ENCODE measurements around the gene KLF7. TPM values are rescaled to one million over a fixed set of nuclear protein-coding genes. Genes with fewer than 3 reads are reported as not detected.

The KLF7 gene
- total RNA-seq, 4 donors from 2014 or later = 22.5 to 63.5 (median 37.1) TPM

DNA sequence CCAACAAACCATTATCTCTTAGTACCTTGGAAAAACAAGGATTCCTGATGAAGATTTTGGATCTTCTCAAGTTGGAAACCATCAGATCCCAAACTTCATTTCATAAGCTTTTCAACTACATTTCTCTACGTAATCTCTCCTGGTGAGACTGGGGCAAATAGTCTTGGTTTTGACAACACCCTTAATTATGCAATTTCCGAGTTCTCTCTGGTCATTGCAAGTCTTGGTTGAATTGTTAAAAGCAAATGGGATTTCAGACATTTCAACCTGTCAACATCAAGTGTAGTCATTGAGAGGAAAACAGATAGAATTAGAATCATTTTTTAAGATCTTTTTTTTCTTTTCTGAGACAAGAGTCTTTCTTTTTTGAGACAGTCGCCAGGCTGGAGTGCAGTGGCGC, 26.2 kb downstream of the KLF7 start:
- H3K36me3 ChIP-seq = no peaks in the 10 kb centered on the region
- DNase-seq = no peak
- TF ChIP-seq, protein P1, sequence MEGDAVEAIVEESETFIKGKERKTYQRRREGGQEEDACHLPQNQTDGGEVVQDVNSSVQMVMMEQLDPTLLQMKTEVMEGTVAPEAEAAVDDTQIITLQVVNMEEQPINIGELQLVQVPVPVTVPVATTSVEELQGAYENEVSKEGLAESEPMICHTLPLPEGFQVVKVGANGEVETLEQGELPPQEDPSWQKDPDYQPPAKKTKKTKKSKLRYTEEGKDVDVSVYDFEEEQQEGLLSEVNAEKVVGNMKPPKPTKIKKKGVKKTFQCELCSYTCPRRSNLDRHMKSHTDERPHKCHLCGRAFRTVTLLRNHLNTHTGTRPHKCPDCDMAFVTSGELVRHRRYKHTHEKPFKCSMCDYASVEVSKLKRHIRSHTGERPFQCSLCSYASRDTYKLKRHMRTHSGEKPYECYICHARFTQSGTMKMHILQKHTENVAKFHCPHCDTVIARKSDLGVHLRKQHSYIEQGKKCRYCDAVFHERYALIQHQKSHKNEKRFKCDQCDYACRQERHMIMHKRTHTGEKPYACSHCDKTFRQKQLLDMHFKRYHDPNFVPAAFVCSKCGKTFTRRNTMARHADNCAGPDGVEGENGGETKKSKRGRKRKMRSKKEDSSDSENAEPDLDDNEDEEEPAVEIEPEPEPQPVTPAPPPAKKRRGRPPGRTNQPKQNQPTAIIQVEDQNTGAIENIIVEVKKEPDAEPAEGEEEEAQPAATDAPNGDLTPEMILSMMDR (IDR thresholded peaks at IDR 0.05) = no peak
- no peak for TF ChIP-seq POLR2A (IDR thresholded peaks at IDR 0.05)
- H3K4me3 ChIP-seq = no peak overlapping the region
- H3K9me3 ChIP-seq = no peaks in the 10 kb centered on the region
- peaks cover 0 to 32% (median 7%) of the 10 kb centered on the region in 4 donors for H3K4me1 ChIP-seq
- H3K27ac ChIP-seq = no peak overlapping the region
- H3K27me3 ChIP-seq = no peaks in the 10 kb centered on the region

DNA sequence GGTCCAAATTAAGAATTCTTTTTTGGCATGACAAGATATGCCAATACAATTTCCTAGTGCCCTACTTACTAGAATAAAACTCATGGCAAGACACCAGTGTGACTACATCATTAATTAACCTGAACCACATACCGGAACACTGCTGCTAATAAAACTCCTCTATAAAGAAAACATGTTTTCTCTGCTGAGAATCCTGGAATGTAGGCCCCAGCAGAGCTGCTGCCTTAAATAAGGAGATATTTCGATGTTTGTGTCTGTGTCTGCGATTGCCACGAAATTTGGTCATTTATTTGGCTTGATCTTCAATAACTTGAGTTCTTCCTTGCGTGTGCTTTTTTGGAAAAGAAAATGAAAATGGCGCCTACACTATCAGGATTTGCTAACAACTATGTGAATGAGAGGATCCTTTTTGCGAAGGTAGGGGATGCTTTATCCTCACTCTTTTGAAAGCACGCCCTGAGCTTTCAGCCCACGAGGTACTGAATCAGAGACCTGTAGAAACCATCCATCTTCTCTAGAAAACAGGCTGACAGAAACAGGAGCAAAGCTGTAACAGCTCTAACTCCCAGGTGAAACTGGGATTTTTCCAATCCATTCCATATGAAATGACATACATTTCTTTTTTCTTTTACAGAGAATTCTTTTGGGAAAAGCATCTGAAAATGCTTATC, 27.0 kb downstream of the KLF7 start:
- Histone ChIP-seq H3K27ac (no peak overlapping the region), H3K4me3 (no peak overlapping the region), H3K9me3 (no peaks in the 10 kb centered on the region), H3K27me3 (no peaks in the 10 kb centered on the region), H3K36me3 (no peaks in the 10 kb centered on the region), H3K4me1 (peaks cover 0 to 35% (median 5%) of the 10 kb centered on the region in 4 donors)
- no peak for DNase-seq
- TF ChIP-seq POLR2A (IDR thresholded peaks at IDR 0.05) = no peak
- TF ChIP-seq, protein P1 (IDR thresholded peaks at IDR 0.05) = no peak

DNA sequence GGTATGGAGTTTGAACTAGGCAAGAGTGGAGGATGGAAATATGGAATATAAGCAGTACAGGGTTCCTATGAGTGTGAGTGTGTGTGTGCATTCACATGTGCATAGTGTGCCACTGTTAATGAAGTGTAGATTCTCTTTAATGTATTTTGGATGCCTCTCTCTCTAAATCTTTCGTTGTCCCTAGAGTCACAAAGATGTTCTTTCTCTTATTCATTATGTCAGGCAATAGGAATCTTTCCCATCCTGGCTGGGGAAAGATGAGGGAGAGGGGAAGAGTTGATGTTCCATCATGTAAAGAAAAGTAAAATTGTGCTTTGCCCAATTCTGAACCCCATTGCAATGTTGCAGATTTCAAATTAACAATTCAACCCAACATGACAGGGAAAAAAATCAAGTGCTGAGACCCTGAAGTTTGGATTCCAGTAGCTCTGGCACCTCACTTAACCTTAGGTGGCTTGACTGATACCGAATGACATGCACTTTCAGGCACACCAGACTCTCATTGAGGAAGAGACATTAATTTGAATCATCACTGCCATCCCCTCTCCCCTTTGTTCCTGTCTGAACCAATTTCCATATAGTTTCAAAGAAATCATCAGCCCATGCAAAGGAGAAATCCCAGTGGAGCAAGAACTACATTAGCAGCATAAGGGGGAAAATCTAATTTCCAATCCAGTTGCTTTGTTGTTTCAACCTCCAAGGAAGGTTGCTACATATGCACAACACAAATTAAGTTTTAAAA, 28.0 kb downstream of the KLF7 start:
- Histone ChIP-seq H3K4me1 (peaks cover 0 to 41% (median 3%) of the 10 kb centered on the region in 4 donors), H3K27me3 (no peaks in the 10 kb centered on the region), H3K4me3 (no peak overlapping the region), H3K36me3 (no peaks in the 10 kb centered on the region), H3K27ac (peak overlapping the region in 1 of 4 donors; percentile 5), H3K9me3 (no peaks in the 10 kb centered on the region)
- no peak for DNase-seq
- no peak for TF ChIP-seq POLR2A (IDR thresholded peaks at IDR 0.05)
- TF ChIP-seq, protein P1 (IDR thresholded peaks at IDR 0.05) = no peak

DNA sequence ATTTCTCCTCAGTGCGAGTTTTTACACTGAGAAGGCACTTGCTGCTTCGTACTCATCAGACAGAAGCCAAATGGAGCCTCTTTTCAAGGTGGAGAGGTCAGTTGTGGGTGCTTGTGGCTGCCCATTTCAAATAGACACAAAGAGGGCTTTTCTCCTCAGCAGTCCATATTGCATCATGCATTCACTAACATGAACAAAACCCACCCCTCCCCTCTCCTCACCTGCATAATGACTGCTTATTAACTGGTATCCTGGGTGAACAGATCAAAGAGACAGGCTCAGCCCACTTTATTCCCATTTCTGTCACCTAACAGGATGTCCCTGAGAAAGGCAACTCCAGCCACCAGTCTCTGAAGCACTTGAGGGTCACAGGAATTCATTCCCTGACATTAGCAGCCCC, 28.9 kb downstream of the KLF7 start:
- Histone ChIP-seq H3K4me3 (no peak overlapping the region), H3K9me3 (no peaks in the 10 kb centered on the region), H3K27ac (no peak overlapping the region), H3K36me3 (no peaks in the 10 kb centered on the region), H3K4me1 (peaks cover 0 to 34% (median 0%) of the 10 kb centered on the region in 4 donors), H3K27me3 (no peaks in the 10 kb centered on the region)
- TF ChIP-seq POLR2A (IDR thresholded peaks at IDR 0.05) = no peak
- TF ChIP-seq, protein P1 (IDR thresholded peaks at IDR 0.05) = no peak
- DNase-seq = no peak

DNA sequence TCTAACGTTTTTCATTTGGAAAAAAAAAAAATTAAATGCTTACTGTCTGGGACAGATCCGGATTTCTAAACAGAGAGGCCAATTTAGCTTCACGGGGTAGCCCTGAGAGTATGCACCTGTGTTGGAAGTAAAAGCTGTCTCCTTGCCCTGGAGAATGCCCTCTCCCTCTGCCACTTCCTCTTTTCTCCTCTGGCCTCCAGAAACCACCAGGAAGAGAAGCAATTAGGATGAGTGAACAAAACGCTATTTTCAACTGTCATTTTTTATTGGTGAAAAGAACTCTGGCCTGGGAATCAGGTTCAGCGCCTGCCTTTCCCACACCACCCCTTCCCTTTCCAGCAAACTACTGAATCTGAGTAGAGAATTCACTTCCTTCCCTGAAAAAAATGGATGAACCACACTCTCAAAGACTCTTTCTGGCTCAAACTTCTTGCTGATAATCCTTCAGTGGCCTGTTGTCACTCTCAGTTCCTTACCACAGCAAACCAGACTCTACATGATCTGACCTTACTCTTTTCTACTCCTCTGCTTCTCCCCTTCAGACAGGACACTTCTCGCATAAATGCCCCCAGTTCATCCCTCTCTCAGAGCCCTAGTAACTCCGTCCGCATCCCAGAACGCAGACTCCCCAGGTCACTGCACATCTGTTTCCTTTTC, 29.8 kb downstream of the KLF7 start:
- Histone ChIP-seq H3K36me3 (no peaks in the 10 kb centered on the region), H3K9me3 (no peaks in the 10 kb centered on the region), H3K27me3 (no peaks in the 10 kb centered on the region), H3K27ac (peak overlapping the region in 1 of 4 donors; percentile 76), H3K4me1 (peaks cover 0 to 34% (median 0%) of the 10 kb centered on the region in 4 donors), H3K4me3 (no peak overlapping the region)
- no peak for TF ChIP-seq POLR2A (IDR thresholded peaks at IDR 0.05)
- TF ChIP-seq, protein P1 (IDR thresholded peaks at IDR 0.05) = no peak
- DNase-seq = no peak
